ENCODE data around the gene FMN1. TPM values are rescaled to one million over a fixed set of nuclear protein-coding genes. Genes with fewer than 3 reads are reported as not detected.

The FMN1 gene
- total RNA-seq, 4 donors from 2014 or later, result 5.1 to 13.3 (median 9.0) TPM

GRCh38 chr15:32972686-32973085 lies 221.8 kb downstream of the FMN1 start:
- H3K9me3 ChIP-seq, result no peaks in the 10 kb centered on the region

GRCh38 chr15:32970847-32971246 lies 223.7 kb downstream of the FMN1 start:
- Histone ChIP-seq H3K9me3 (no peaks in the 10 kb centered on the region), H3K4me3 (no peak overlapping the region), H3K27ac (peak overlapping the region in 1 of 4 donors; percentile 18), H3K27me3 (no peaks in the 10 kb centered on the region), H3K36me3 (no peaks in the 10 kb centered on the region), H3K4me1 (peaks cover 0 to 7% (median 0%) of the 10 kb centered on the region in 3 donors)
- 53 to 84% methylated on average over 6 to 11 of the region's 11 CpGs for WGBS, 2 donors (ENCODE audit: low coverage in 1 of 2)
- peak; percentile 76 for ATAC-seq
- TF ChIP-seq CTCF (IDR thresholded peaks at IDR 0.05) (no peak), POLR2A (IDR thresholded peaks at IDR 0.05) (no peak), POLR2AphosphoS5 (IDR thresholded peaks at IDR 0.05) (peak; percentile 80), EP300 (IDR thresholded peaks at IDR 0.05) (no peak)

More at GRCh38 chr15:32972686-32973085, 221.8 kb downstream of the FMN1 start:
- Histone ChIP-seq H3K36me3 (no peaks in the 10 kb centered on the region), H3K27ac (no peak overlapping the region), H3K4me3 (no peak overlapping the region), H3K27me3 (no peaks in the 10 kb centered on the region), H3K4me1 (peaks cover 0 to 16% (median 0%) of the 10 kb centered on the region in 3 donors)
- ATAC-seq, result no peak
- 84 to 89% methylated on average over 2 of the region's 2 CpGs for WGBS, 2 donors (ENCODE audit: low coverage in 1 of 2)
- no peak for TF ChIP-seq CTCF (IDR thresholded peaks at IDR 0.05)
- no peak for TF ChIP-seq POLR2A (IDR thresholded peaks at IDR 0.05)

GRCh38 chr15:32967521-32967920 lies 227.0 kb downstream of the FMN1 start:
- no peak for ATAC-seq
- H3K36me3 ChIP-seq, result no peaks in the 10 kb centered on the region
- H3K27me3 ChIP-seq, result no peaks in the 10 kb centered on the region
- no peaks in the 10 kb centered on the region for H3K9me3 ChIP-seq
- H3K4me3 ChIP-seq, result no peak overlapping the region
- H3K27ac ChIP-seq, result no peak overlapping the region
- no peak for TF ChIP-seq CTCF (IDR thresholded peaks at IDR 0.05)
- no peak for TF ChIP-seq POLR2AphosphoS5 (IDR thresholded peaks at IDR 0.05)
- no peak for TF ChIP-seq EP300 (IDR thresholded peaks at IDR 0.05)
- no peak for TF ChIP-seq POLR2A (IDR thresholded peaks at IDR 0.05)
- H3K4me1 ChIP-seq, result no peaks in the 10 kb centered on the region

GRCh38 chr15:32966512-32966911 lies 228.0 kb downstream of the FMN1 start:
- Histone ChIP-seq H3K9me3 (no peaks in the 10 kb centered on the region), H3K4me1 (no peaks in the 10 kb centered on the region), H3K27me3 (no peaks in the 10 kb centered on the region), H3K36me3 (no peaks in the 10 kb centered on the region), H3K27ac (no peak overlapping the region), H3K4me3 (no peak overlapping the region)
- WGBS, 2 donors (ENCODE audit: low coverage in 1 of 2), result 73 to 88% methylated on average over 1 to 2 of the region's 2 CpGs
- TF ChIP-seq POLR2AphosphoS5 (IDR thresholded peaks at IDR 0.05), result no peak
- no peak for TF ChIP-seq EP300 (IDR thresholded peaks at IDR 0.05)
- no peak for TF ChIP-seq POLR2A (IDR thresholded peaks at IDR 0.05)
- no peak for TF ChIP-seq CTCF (IDR thresholded peaks at IDR 0.05)
- no peak for ATAC-seq

- Histone ChIP-seq H3K27me3 (no peaks in the 10 kb centered on the region), H3K4me1 (no peaks in the 10 kb centered on the region), H3K27ac (no peak overlapping the region), H3K9me3 (no peaks in the 10 kb centered on the region), H3K4me3 (no peak overlapping the region), H3K36me3 (no peaks in the 10 kb centered on the region)
- TF ChIP-seq CTCF (IDR thresholded peaks at IDR 0.05) (no peak), POLR2A (IDR thresholded peaks at IDR 0.05) (no peak), EP300 (IDR thresholded peaks at IDR 0.05) (no peak)
- no peak for ATAC-seq
- 89% methylated on average over 4 of the region's 6 CpGs; no CpG with 5 or more reads in 1 of the 2 donors for WGBS, 2 donors (ENCODE audit: low coverage in 1 of 2)
Measured at GRCh38 chr15:32965897-32966296, 228.6 kb downstream of the FMN1 start.
